Measurements from ENCODE around the gene SNAPIN.

Gene SNAPIN

GRCh38 chr1:153680120-153680403 is 21.6 kb downstream of the SNAPIN start:
- no peak for DNase-seq

GRCh38 chr1:153682730-153683129 is 24.2 kb downstream of the SNAPIN start:
- no peak for DNase-seq

GRCh38 chr1:153683854-153684253 is 25.4 kb downstream of the SNAPIN start:
- no peak for DNase-seq

GRCh38 chr1:153684892-153685291 is 26.4 kb downstream of the SNAPIN start:
- DNase-seq, result no peak

- no peak for DNase-seq
These were observed 27.2 kb downstream of the SNAPIN start for GRCh38 chr1:153685544-153686340.

- DNase-seq, result no peak
These were observed 29.0 kb downstream of the SNAPIN start for GRCh38 chr1:153687346-153688125.

- DNase-seq, result no peak
These were observed 29.8 kb downstream of the SNAPIN start for GRCh38 chr1:153688276-153688675.

- no peak for DNase-seq
These were observed 30.3 kb downstream of the SNAPIN start for GRCh38 chr1:153688736-153689328.

- DNase-seq, result no peak
These were observed 35.0 kb downstream of the SNAPIN start for GRCh38 chr1:153693466-153693865.

- DNase-seq, result no peak
These were observed 38.2 kb downstream of the SNAPIN start for GRCh38 chr1:153696741-153697140.

GRCh38 chr1:153697191-153698019 is 38.9 kb downstream of the SNAPIN start:
- DNase-seq, result no peak

- DNase-seq, result no peak
These were observed 39.8 kb downstream of the SNAPIN start for GRCh38 chr1:153698020-153698922.

- no peak for DNase-seq
These were observed 40.6 kb downstream of the SNAPIN start for GRCh38 chr1:153698923-153699714.

GRCh38 chr1:153699768-153700167 is 41.3 kb downstream of the SNAPIN start:
- DNase-seq, result no peak

- no peak for DNase-seq
These were observed 47.0 kb downstream of the SNAPIN start for GRCh38 chr1:153705484-153705883.

- DNase-seq, result no peak
These were observed 52.5 kb downstream of the SNAPIN start for GRCh38 chr1:153711026-153711425.

Measured in NCI-H1105 treated with DMSO at 0.1 percent for 48 hours (cell line).